K562 (cell line): ENCODE results near the gene SRRD. TPM values are rescaled to one million over a fixed set of nuclear protein-coding genes. Genes with fewer than 3 reads are reported as not detected.
A peak's percentile ranks its signal among the peaks of the same experiment; 100 is the strongest.

Source experiments
- ATAC-seq: fragments of 200-7000 bp; cut with Tn5 transposase; 3 replicates; pipeline ENCODE4 v1.9.1; 2020; ENCODE audit warnings: moderate library complexity
- BruUV-seq: library from RNA; stranded (reverse); fragments of 400-500 nt; replicated peaks from 2 replicates; lab custom pipeline; 2021; lab: Mats Ljungman, UMichigan
- CTCF ChIA-PET: fragments of 300-600 bp; formaldehyde crosslinking; extraction: SDS; loops from one replicate; lab custom pipeline; 2021; ENCODE audit warnings: low intra/inter-chr PET ratio; lab: Yijun Ruan, JAX
- POLR2A ChIA-PET: fragments of 300-600, 350-650 bp; sonication (Branson Sonifier 250); formaldehyde crosslinking; extraction: SDS; loops from one replicate; lab custom pipeline; 2021; ENCODE audit warnings: antibody characterized with exemption, inconsistent platforms; lab: Yijun Ruan, JAX
- DNase-seq, 4 experiments: peaks; one replicate each; pipeline versions ENCODE4 v3.0.0 to v3.0.0-alpha.2; 2011 to 2018; ENCODE audit warnings: low spot score in 3 of 4, mixed read lengths in 3 of 4; ENCODE audit errors: extremely low read depth in 1 of 4
- FAIRE-seq: peaks from 2 replicates; lab custom pipeline; 2011; peaks lifted over from hg19 to GRCh38; lab: Jason Lieb, UNC
- H2AFZ ChIP-seq: 2 replicates; pipeline ENCODE4 v1.6.0; 2011; ENCODE audit warnings: low read depth, low read length, control low read depth, inconsistent platforms
- H3K27ac ChIP-seq: fragments of 200-600 bp; 3 replicates; pipeline ENCODE4 v1.8.0; 2011; ENCODE audit warnings: low read depth, mild to moderate bottlenecking, control low read depth, inconsistent platforms, low read length, moderate library complexity, mixed read lengths; ENCODE audit errors: extremely low read depth
- H3K27me3 ChIP-seq, 2 experiments: fragments of 300-600 bp in 1 of 2; 2 replicates in 1 of 2; 3 replicates in 1 of 2; pipeline versions ENCODE4 v1.6.0 to v1.8.0; 2011; ENCODE audit warnings: inconsistent platforms in 2 of 2, low read length in 2 of 2, mild to moderate bottlenecking in 1 of 2, mixed read lengths in 1 of 2, moderate library complexity in 1 of 2; ENCODE audit not compliant: control insufficient read depth in 2 of 2, insufficient read depth in 2 of 2
- H3K36me3 ChIP-seq: fragments of 300-600 bp; 3 replicates; pipeline ENCODE4 v1.8.0; 2011; ENCODE audit warnings: mild to moderate bottlenecking, low read length, inconsistent platforms; ENCODE audit not compliant: control insufficient read depth, insufficient read depth
- H3K4me1 ChIP-seq, 2 experiments: fragments of 200-600 bp in 1 of 2; replicated peaks in 1 of 2; 2 replicates in 1 of 2; 3 replicates in 1 of 2; pipeline versions ENCODE4 v1.5.1 to v1.8.0; 2011; ENCODE audit warnings: inconsistent platforms in 2 of 2, low read length in 2 of 2, mild to moderate bottlenecking in 1 of 2, mixed read lengths in 1 of 2, moderate library complexity in 1 of 2; ENCODE audit not compliant: control insufficient read depth in 2 of 2, insufficient read depth in 2 of 2
- H3K4me2 ChIP-seq: 2 replicates; pipeline ENCODE4 v1.6.1; 2011; ENCODE audit warnings: low read length, control low read depth, inconsistent platforms, mixed read lengths; ENCODE audit not compliant: insufficient read depth
- H3K4me3 ChIP-seq: fragments of 200-600 bp; sonication (generic), shearing (Covaris generic); 2 replicates; pipeline ENCODE4 v1.5.1; 2016; ENCODE audit warnings: control low read depth, inconsistent platforms
- H3K79me2 ChIP-seq: fragments of 200-600 bp; 3 replicates; pipeline ENCODE4 v1.8.0; 2011; ENCODE audit warnings: low read length, inconsistent platforms; ENCODE audit not compliant: control insufficient read depth, insufficient read depth
- H3K9ac ChIP-seq, 2 experiments: 2 replicates each; pipeline versions ENCODE4 v1.6.0 to v1.6.1; 2011; ENCODE audit warnings: low read depth in 2 of 2, low read length in 2 of 2, control low read depth in 1 of 2, inconsistent platforms in 1 of 2, mild to moderate bottlenecking in 1 of 2, mixed read lengths in 1 of 2; ENCODE audit not compliant: insufficient read depth in 1 of 2
- H3K9me1 ChIP-seq: one replicate; pipeline ENCODE4 v1.6.0; 2011; ENCODE audit warnings: inconsistent platforms, mild to moderate bottlenecking, low read length, moderate library complexity; ENCODE audit not compliant: control insufficient read depth, insufficient read depth
- H3K9me3 ChIP-seq: replicated peaks from 2 replicates; pipeline ENCODE4 v1.5.1; 2011; ENCODE audit warnings: low read depth, low read length, inconsistent platforms; ENCODE audit not compliant: control insufficient read depth, insufficient read depth
- H4K20me1 ChIP-seq: replicated peaks from 2 replicates; pipeline ENCODE4 v1.6.1; 2011; ENCODE audit warnings: low read length, inconsistent platforms, mixed read lengths; ENCODE audit not compliant: control insufficient read depth, insufficient read depth
- SAP30 ChIP-seq: fragments of 200-600 bp; sonication (generic); IDR thresholded peaks from 2 replicates; pipeline ENCODE4 v1.6.1; 2012; ENCODE audit warnings: borderline replicate concordance, low read depth, mild to moderate bottlenecking, moderate library complexity, low read length, control low read depth, inconsistent platforms; ENCODE audit not compliant: insufficient read depth, poor library complexity, severe bottlenecking
- SPI1 ChIP-seq: IDR thresholded peaks from 2 replicates; pipeline ENCODE4 v1.6.1; 2011; ENCODE audit warnings: low read depth, low read length, control low read depth, borderline replicate concordance
- ZNF124 ChIP-seq: sonication (generic); formaldehyde crosslinking; IDR thresholded peaks from 2 replicates; pipeline ENCODE4 v1.8.1; 2022; ENCODE audit warnings: missing genetic modification reagents
- ZNF584 ChIP-seq: fragments of 200-800 bp; sonication (Bioruptor generic); IDR thresholded peaks from 2 replicates; pipeline ENCODE4 v1.6.1; 2016; ENCODE audit warnings: low read depth, mild to moderate bottlenecking, missing genetic modification characterization, missing compliant biosample characterization
- WGBS: fragments of 100-300 bp; shearing (Covaris generic); methylation state at CpG from one replicate; pipeline ENCODE4 v1.1.6; 2016; ENCODE audit warnings: low coverage, mixed read lengths; ENCODE audit not compliant: insufficient coverage; ENCODE audit errors: missing lambda C conversion rate; 5-methylcytosine and 5-hydroxymethylcytosine counted together
- in situ Hi-C: fragments of 300-500 bp; cut with MboI; formaldehyde crosslinking; loops from 4 replicates; pipeline ENCODE4 v1.15.0; 2018; ENCODE audit warnings: inconsistent platforms, mixed read lengths
- intact Hi-C: fragments of 100-400 bp; cut with micrococcal nuclease; formaldehyde crosslinking; loops from 2 replicates; pipeline ENCODE4 v1.14.2; 2022
- polyA plus RNA-seq, 8 experiments: library from polyadenylated mRNA; depleted of rRNA in 4 of 8; stranded (reverse) in 5 of 8; unstranded in 3 of 8; fragments of >200 nt; fragmentation: Nextera tagmentation in 2 of 8; fragmentation: Illumina TruSeq in 1 of 8; extraction: Ambion mirVana in 2 of 8; extraction: Trizol in 1 of 8; gene quantifications; 2 replicates each; pipeline versions ENCODE4 v1.2.1 to v1.2.3, GENCODE V29; 2011 to 2014; ENCODE audit warnings: inconsistent platforms in 1 of 8, missing spikeins in 1 of 8
- total RNA-seq, 7 experiments: library from RNA; depleted of rRNA in 6 of 7; stranded (reverse); fragments of >200 nt in 6 of 7; fragmentation: Illumina TruSeq in 2 of 7; extraction: Trizol in 2 of 7; gene quantifications; 2 replicates each; pipeline versions ENCODE4 v1.2.1 to v1.2.3, GENCODE V29; 2011 to 2021; ENCODE audit warnings: low replicate concordance in 1 of 7

The SRRD gene
- total and polyA plus RNA-seq, 9 of the 15 experiments (the other 6 are each of a cell fraction or from before 2014, with no cell fraction given), result 4.9 to 59.4 (median 34.4) TPM

DNA sequence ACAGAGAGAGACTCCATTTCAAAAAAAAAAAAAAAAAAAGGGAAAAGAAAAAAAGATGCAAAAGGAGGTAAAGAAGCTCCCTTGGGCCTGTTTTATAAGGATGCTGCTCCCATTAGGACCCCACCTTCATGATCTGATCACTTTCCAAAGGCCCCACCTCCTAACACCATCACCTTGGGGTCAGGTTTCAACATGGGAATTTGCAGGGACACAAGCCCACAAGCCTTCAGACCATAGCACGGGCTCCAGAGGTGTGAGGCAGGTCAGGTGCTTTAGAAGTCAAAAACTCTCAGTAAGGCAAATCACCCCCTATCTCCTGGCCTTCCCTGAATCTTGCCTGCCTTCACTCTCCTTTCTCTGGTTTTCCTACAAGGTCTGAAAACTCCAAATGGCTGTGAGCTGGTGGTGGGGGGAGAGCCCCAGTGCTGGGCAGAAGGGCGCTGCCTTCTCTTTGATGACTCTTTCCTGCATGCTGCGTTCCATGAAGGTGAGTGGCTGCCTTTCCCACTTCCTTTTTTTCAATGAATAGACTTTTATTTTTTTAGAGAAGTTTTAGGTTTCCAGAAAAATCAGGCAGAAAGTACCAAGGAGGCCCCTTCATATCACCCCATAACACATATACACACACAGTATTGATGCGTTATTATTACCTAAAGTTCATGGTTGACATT is 41.5 kb upstream of the SRRD start:
- Histone ChIP-seq H3K4me3 (no peak overlapping the region), H3K36me3 (no peaks in the 10 kb centered on the region), H3K27ac (no peak overlapping the region), H3K4me1 (peaks cover 0 to 3% of the 10 kb centered on the region in 2 experiments; a peak in 2 of 5 replicates), H3K9ac (no peak overlapping the region), H2AFZ (no peak overlapping the region), H3K4me2 (no peak overlapping the region), H3K9me3 (no peaks in the 10 kb centered on the region), H3K9me1 (no peaks in the 10 kb centered on the region), H3K27me3 (no peaks in the 10 kb centered on the region), H3K79me2 (no peaks in the 10 kb centered on the region), H4K20me1 (no peaks in the 10 kb centered on the region)
- CTCF ChIA-PET, result no interaction called here
- TF ChIP-seq ZNF584 (CRISPR knock-in tag), result no peak
- TF ChIP-seq ZNF124 (CRISPR knock-in tag), result no peak
- no peak for TF ChIP-seq SAP30
- TF ChIP-seq SPI1, result peak; percentile 76; the same call in 1 of the 2 replicates
- no peak for ATAC-seq
- no TSS peak for BruUV-seq
- POLR2A ChIA-PET, result no interaction called here
- WGBS, result 58% methylated on average over 4 of the region's 4 CpGs
- DNase-seq, result no peak
- in situ Hi-C loops, result no loop called here
- no peak for FAIRE-seq
- intact Hi-C loops, result no loop called here
